HG03175 (cell line): ENCODE data around the gene TOR1B.
"Not testable (repeated sequence)": the region's sequence is repeated elsewhere in the genome, so short reads cannot be mapped to it uniquely, and the experiment has no call there.

Experiments
- ATAC-seq: cut with Tn5 transposase; IDR thresholded peaks from one replicate; pipeline ENCODE4 v1.9.1; 2021; ENCODE audit warnings: mild to moderate bottlenecking, moderate library complexity; ENCODE audit not compliant: unreplicated experiment

The TOR1B gene

DNA sequence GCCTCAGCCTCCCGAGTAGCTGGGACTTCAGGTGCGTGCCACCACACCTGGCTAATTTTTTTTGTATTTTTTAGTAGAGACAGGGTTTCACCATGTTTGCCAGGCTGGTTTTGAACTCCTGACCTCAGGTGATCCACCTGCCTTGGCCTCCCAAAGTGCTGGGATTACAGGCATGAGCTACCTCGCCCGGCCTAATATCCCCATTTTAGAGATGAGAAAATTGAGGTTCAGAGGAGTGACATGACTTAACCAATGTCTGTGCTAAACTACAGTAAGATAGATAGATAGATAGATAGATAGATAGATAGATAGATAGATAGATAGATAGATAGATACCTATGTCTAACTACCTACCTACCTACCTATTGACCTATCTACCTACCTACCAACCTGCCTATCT, 26.9 kb upstream of the TOR1B start:
- ATAC-seq = not testable (repeated sequence)

DNA sequence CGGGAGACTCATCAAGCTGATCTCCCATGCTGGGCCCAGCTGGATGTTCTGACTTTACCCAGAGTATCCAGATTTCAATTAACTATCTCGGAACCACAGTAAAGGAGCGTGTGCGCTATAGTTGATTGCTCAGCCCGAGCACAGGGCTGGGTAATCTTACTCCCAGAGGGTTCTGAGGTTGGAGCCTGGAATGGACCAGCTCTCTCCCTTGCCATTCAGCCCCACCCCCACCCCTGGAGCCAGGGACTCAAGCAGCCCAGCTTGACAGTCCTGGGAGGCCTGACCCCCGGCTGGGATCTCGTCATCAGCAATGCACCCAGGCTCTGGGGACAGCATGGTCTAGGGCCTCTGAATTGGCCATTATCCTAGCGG, 26.4 kb upstream of the TOR1B start:
- ATAC-seq = no peak

- ATAC-seq = no peak
These were observed 25.8 kb upstream of the TOR1B start for GRCh38 chr9:129776938-129777768.

DNA sequence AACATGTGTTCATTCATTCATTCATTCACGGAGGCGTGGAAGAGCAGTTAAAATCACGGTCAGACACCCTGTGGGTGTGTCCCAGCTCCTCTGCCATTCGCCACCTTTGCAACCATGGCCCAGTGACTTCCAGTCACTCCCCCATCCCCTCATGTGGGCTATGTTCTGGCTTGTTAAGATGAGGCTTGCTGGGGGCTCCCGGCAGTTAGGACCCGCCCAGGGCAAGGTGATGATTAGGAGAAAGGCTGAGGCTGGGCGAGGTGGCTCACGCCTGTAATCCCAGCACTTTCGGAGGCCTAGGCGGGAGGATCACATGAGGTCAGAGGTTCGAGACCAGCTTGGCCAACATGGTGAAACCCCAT, 25.2 kb upstream of the TOR1B start:
- no peak for ATAC-seq

DNA sequence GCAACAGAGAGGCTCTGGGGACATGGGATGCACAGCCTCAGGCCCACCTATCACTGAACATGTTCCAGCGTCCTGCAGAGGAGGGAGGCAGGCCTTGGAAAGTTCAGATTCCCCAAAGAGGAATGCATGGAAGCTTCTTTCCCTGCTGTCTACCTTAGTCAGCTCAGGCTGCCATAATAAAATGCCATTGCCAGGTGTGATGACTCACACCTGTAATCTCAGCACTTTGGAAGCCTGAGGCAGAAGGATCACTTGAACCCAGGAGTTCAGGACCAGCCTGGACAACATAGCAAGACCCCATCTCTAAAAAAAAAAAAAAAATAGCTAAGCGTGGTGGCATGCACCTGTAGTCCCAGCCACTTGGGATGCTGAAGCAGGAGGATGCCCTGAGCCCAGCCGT, 24.5 kb upstream of the TOR1B start:
- ATAC-seq = no peak

DNA sequence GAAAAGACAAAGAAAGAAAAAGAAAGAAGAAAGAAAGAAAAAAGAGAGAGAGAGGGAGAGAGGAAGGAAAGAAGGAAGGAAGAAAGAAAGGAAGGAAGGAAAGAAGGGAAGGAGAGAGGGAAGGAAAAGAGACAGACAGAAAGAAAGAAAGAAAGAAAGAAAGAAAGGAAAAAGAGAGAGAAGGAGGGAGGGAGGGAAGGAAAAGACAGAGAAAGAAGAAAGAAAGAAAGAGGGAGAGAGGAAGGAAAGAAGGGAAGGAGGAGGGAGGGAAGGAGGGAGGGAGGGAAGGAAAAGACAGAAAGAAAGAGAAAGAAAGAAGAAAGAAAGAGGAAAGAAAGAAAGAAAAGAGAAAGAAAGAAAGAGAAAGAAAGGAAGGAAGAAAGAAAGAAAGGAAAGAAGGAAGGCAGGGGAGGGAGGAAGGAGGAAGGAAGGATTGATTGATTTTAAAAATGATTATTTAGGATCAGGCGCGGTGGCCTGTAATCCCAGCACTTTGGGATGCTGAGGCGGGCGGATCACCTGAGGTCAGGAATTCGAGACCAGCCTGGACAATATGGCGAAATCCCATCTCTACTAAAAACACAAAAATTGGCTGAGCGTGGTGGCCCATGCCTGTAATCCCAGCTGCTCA, 23.3 kb upstream of the TOR1B start:
- no peak for ATAC-seq

DNA sequence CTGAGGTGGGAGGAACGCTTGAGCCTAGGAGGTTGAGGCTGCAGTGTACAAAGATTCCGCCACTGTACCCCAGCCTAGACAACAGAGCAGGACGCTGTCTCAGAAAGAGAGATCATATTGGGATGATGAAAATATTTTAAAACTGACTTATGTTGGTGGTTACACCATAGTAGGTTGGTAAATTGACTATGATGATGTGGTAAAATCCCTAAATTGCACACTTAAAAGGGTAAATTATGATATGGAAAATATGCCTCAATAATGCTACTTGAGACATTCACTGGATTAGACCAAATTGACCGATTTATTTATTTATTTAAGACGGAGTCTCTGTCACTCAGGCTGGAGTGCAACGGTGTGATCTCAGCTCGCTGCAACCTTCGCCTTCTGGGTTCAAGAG, 21.9 kb upstream of the TOR1B start:
- ATAC-seq = no peak

DNA sequence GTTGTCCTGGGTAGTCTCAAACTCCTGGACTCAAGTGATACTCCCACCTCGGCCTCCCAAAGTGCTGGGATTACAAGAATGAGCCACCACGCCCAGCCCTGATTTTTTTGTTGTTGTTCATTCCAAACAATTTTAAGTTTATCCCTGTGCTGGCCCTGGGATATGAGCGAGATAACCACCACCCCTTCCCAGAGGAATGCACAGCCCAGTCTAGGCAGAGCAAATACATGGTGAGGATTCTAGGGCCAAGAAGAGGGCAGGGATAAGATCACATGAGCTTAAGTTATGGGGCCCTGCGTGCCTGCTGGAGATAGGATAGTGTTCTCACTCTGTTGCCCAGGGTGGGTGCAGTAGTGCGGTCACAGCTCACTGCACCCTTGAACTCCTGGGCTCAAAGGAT, 21.0 kb upstream of the TOR1B start:
- ATAC-seq = no peak

DNA sequence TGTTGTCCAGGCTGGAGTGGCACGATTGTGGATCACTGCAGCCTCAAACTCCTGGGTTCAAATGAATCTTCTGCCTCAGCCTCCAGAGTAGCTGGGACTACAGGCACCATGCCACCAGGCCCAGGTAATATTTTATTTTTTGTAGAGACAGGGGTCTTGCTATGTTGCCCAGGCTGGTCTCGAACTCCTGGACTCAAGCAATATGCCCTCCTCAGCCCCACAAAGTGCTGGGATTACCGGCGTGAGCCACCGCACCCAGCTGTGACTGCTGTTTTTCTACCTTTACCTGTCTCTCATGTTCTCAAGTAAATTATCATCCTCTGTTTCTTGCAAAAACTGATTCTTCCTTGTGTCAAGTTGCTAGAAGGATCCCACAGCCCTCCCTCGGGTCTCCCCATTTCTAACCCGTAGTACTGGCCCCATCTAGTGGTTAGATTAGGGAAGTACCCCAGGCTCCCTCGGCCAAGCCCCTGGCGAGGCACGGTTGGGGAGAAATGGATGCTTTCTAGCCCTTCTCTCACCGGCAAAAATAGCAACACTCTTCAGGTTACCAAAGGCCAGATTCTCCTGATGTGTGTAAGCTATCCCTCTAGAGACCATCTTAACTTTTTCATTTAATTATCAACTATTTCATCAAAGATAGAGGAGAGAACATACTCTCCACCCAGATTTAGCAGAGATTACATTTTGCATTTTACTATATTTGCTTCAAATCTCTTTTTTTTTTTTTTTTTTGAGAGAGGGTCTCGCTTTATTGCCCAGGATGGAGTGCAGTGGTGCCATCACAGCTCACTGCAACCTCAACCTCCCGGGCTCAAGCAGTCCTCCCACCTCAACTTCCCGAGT, 19.2 kb upstream of the TOR1B start:
- ATAC-seq = peak; percentile 67

- ATAC-seq = not testable (repeated sequence)
These were observed 18.0 kb upstream of the TOR1B start for GRCh38 chr9:129784970-129785369.

GRCh38 chr9:129785866-129786265, 17.1 kb upstream of the TOR1B start:
- no peak for ATAC-seq

DNA sequence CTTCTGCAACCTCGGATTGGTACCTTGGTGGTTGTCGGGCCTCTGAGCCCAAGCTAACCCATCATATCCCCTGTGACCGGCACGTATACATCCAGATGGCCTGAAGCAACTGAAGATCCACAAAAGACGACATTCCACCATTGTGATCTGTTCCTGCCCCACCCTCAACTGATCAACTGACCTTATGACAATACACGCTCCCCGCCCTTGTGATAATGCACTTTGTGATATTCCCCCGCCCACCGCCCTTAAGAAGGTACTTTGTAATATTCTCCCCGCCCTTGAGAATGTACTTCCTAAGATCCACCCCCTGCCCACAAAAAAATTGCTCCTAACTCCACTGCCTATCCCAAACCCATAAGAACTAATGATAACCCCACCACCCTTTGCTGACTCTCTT, 16.5 kb upstream of the TOR1B start:
- no peak for ATAC-seq

DNA sequence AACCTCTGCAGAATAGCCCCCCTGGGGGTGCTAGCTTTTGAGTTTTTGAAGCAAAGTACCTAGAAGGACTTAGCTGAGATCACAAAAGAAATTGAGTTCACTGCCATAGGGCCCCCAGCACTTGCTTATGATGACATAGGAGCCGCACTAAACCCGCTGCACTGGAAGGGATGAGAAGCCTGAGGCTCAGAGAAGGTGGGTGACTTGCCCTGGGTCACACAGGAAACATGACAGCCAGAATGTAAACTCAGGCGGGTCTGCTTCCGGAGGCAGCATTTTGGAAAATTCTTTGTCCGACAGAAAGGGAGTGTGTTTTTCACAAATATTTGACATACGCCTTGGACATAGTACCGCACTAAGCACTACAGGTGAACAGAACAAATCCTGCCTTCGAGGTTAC, 8.4 kb upstream of the TOR1B start:
- no peak for ATAC-seq

DNA sequence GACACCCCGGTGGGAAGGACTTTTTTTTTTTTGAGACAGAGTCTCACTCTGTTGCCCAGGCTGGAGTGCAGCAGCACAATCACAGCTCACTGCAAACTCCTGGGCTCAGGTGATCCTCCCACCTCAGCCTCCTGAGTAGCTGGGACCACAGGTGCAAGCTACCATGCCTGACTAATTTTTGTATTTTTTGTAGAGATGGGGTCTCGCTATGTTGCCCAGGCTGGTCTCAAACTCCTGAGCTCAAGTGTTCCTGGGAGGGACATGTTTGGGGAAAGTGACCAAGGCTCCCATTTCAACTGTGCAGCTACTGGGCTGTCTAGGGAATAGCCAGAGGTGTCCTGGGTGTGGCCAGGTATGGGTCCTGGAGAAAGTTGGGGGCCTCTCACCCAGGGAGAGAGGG, 7.0 kb upstream of the TOR1B start:
- not testable (repeated sequence) for ATAC-seq

DNA sequence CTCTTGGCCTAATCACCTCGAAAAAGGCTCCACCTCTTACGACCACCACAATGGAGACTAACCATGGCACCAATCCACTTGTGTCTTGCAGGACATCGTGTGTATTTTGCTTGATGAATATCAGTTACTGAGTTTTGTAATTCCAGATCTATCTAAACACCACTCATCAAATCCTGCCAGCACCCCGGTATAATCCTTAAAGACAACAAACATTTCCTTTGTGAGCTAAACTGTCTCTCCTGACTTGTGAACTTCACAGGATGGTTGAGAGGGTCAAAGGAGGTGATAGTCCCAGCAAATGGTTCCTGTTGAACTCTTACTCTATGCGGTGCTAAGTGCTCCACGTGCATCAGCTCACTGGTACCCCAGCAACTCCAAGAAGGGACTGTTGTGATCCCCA, 4.0 kb upstream of the TOR1B start:
- ATAC-seq = no peak

DNA sequence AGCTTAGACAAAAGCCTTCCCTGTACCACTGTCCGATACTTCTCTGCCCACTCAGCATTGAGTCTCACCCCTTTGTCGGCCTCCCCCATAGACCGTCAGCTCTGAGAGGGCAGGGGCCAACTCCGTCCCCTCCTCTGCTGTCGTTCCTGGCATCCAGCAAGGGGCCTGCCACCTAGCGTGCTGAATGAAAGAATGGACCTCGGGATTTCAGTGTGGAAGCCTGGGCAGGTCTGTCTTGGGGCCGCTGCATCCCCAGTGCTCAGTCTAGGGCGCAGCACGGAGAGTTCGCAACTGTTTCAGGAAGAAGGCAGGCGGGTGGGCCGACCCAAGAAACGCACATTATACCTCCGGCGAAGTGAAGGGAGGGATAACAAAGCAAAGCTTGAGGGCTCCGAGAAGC, 1.5 kb upstream of the TOR1B start:
- no peak for ATAC-seq

- no peak for ATAC-seq
These were observed 684 bp downstream of the TOR1B start for GRCh38 chr9:129803676-129804060.

DNA sequence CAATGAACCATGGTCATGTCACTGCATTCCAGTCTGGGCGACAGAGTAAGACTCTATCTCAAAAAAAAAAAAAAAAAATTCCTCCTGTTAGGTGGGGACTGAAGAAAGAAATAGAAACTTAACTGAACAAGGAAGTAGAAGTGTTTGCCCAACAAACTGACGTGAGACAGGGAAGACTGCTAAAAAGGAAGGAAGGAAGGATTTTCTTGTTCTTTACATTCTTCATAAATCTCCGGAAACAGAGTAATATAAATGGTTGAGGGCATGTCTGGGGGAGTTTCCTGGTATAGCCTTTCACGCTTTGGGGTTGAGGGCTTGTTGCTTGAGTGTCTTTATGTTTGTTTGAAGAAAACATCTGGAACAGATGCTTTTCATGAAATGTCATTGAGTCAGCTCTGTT, 3.1 kb downstream of the TOR1B start:
- no peak for ATAC-seq

GRCh38 chr9:129809346-129809745, 6.4 kb downstream of the TOR1B start:
- no peak for ATAC-seq

DNA sequence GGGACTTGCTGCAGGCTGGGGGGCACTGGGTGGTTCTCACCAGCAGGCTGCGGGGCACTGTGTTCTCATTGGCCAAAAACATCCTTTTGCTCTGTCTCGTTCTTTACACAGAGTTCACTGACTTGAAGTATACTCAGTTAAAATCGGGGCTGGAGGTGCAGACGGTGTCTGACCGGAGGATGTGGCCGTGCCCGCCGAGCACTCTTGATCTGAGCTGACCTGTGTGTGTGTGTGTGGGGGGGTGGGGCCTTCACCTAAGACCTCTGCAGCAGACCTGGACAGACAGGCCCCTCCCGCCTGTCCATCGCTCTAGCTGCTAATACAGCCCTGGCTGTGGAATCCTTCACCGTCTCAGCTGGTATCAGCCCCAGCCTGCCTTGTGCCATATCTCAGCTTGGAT, 7.1 kb downstream of the TOR1B start:
- no peak for ATAC-seq

DNA sequence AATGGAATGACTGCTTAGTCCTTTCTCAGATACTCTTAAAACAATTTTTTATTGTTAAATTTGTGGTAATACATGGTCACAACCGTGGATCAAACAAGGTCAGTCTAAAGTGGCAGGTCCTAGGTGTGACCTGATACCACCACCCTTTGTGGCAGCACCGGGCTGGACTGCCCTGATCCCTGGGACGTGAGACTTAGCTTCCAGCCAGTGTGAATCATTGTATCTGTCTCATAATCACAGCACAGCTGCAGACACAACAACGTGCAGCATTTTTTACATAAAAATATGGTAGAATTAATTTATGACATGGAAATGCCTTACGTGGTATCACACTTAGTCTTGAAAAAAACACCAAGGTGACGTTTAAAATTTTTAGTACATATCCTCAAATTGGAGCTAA, 7.8 kb downstream of the TOR1B start:
- no peak for ATAC-seq

- no peak for ATAC-seq
These were observed 9.0 kb downstream of the TOR1B start for GRCh38 chr9:129811967-129812363.
